T47D (cell line): ENCODE measurements around the gene GAPT.

Experiments used
- DNase-seq, 2 experiments: peaks; one replicate each; pipeline versions ENCODE4 v3.0.0 to v3.0.0-alpha.2; 2011 to 2012; ENCODE audit warnings: low read depth in 1 of 2, low spot score in 1 of 2
- JUND ChIP-seq: IDR thresholded peaks from 2 replicates; pipeline ENCODE4 v1.6.1; 2012; ENCODE audit warnings: low read depth
- in situ Hi-C: cut with HindIII; loops from 2 replicates; pipeline ENCODE4 v1.10.0; 2016; ENCODE audit warnings: low sequenced_read_pairs, low pct_unique_long_range_greater_than_20kb

GAPT gene

GRCh38 chr5:58456486-58456885, 34.7 kb upstream of the GAPT start:
- TF ChIP-seq JUND, result no peak
- in situ Hi-C loops, result no loop called here

DNA sequence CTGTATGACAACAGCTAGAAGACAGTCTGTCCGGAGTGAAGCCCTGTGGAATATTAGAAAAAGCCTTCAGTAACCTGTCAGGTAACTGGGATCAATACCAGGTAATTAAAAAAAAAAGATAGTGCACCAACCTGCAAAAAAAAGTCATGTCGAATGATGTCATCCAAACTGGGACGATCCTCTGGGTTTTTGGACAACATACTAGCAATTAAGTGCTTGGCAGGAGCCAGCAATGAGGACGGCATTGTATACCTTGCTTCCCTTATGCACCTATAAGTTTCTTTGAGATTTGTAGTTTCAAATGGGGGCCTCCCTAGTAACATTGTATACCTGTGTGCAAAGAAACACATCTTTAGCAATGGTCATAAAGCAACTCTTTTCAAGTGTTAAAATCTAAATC, 34.2 kb upstream of the GAPT start:
- in situ Hi-C loops, result no loop called here
- peak in 1 of 2 experiments; percentile 44 for DNase-seq
- TF ChIP-seq JUND, result no peak

More at GRCh38 chr5:58456486-58456885, 34.7 kb upstream of the GAPT start:
- DNase-seq, result no peak

- TF ChIP-seq JUND, result peak; percentile 5; the same call in 1 of the 2 replicates
- in situ Hi-C loops, result no loop called here
Observed at GRCh38 chr5:58458141-58458742, 33.0 kb upstream of the GAPT start.

DNA sequence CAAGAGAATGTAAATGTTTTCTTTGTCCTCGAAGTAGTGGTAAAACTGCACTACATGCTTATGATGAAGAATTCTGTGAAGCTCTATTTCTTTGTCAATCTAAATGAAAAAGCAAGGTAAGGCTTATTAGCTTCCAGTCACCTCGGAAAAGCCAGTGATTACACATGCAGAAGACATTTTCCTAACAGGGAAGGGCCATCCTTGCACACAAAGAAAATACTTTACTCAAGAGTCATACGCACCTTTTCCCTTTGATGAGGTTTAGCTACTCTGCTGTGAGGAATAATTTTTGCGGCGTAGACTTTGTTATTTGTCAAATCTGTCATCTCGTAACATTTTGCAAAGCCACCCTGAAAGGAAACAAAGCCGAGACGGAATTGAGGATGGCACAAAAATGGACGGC, 32.5 kb upstream of the GAPT start:
- in situ Hi-C loops, result no loop called here
- peak in 1 of 2 experiments; percentile 55 for DNase-seq
- TF ChIP-seq JUND, result no peak

More at GRCh38 chr5:58458141-58458742, 33.0 kb upstream of the GAPT start:
- DNase-seq, result peak in 1 of 2 experiments; percentile 48

DNA sequence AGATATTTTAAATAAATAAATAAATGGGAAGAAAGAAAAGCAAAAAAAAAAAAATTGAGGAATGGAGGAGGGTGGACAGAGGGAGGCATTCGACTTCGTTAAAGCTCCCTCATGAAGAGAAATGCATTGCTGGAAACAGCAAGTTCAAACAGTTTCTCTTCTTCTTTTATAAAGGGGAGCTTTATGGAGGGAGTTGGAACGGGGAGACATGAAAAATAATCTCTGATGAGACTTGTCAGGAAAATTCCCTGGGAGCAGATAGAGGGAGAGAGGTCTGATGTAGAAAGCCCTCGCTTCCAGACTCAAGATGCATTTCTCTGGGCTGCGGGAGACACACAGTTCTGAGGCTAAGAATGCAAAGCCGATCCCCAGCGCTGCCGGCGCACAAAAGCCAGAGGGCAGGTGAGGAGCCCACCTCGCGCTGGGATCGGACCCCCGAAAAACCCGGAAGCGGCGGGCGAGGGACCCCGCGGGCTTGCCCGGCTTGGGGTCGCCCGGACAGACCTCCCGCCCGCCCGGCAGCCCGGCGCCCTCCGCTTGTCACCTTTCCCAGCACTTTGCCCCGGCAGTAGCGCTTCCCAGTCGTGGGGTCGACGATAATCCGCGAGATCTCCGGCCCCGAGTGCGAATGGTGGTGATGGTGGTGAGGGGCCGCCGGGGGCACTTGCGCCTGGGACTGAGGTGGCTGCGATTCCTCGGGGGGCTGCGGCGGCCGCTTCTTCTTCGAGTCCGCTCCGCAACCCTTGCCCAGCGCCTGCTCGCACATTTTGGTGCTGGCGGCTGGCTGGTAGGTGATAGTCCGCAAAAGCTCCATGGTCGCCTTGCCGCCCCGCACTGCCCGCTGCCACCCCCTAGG, 31.9 kb upstream of the GAPT start:
- TF ChIP-seq JUND, result no peak
- in situ Hi-C loops, result no loop called here
- DNase-seq, result peak in 1 of 2 experiments; percentile 66

DNA sequence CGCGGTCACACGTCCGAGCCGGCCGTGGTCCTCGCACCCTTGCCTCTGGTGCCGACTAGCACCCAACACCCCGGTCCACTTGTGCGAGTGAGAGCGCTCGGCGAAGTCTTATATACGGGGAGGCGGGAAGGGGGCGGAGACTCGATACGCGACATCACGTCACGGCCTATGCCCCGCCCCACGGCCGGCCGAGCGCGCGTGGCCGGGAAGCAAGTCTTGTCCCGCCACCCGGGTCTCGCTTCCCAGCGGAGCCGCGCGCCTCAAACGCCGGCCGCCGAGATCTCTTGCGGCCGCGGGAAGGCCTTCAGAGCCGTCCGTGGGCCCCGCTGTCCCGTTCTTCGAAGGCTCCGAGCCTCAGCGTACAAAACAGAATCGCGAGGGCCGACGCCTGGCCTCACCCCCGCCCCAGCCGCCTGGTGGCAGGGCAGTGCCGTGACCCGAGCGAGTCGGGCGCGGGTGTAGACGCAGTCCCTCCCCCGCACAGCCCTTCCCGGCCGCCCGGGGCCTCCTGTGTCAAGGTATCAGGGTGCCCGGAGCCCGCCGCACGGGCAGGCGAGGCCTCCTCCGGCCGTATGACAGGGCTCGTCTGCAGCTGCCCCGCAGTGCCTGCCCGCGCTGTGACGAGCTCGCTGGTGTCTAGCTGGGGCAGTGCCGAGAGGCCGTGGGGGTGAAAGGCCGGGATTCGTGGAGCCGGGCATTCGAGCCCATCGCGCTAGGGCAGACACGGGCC, 31.1 kb upstream of the GAPT start, which contains the start of gene PLK2:
TSS of gene PLK2 (minus strand) at position 85 of the 730 bp plus-strand sequence. CDS start 127 bp downstream, outside the sequence.
- in situ Hi-C loops, result no loop called here
- no peak; the same call in 1 of the 2 replicates for TF ChIP-seq JUND
- DNase-seq, result peak; percentile 82 to 97

DNA sequence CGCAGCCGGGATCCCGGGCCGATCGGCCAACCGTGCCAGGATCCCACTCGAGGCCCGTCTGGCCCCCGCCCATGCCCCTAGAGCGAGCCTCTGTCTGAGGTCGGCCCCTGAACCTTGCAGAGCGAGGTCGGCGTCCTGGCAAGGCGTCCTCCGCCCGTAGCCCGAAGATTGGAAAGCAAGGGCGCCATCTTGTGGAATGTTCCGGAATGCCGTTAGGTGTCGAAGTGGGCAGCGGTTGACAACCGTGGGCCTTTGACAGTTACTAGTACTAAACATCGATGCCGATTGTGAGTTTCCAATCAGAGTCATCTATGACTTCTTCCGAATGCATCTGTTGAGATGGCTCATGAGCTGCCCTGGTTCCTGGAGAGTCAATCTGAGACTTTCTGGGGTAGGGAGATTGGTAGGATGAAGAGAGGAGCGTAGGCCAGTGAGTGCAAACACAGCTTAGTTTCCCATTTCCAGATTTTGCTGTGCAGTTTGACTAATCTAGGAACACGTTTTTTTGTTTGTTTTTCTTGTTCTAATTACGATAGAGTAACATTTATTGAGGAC, 30.4 kb upstream of the GAPT start:
- TF ChIP-seq JUND, result no peak
- peak; percentile 66 to 94 for DNase-seq
- in situ Hi-C loops, result no loop called here

DNA sequence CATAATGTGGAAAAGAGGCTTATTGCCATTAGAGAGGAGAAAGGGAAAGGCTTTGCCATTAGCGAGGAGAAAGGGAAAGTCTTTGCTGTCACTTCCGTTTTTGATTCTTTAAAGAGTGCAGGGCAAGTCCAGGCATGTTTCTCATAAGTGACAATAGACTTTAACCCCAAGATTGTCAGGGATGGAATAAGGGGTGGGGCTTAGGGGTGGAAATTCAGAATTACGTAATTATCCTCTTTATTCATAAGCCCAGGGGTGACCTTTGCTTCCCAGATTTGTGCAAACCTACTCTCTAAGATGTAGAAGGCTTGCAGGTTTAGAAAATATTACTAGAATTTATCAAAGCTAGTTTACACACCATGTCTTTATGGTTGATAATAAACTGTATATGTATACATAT, 29.1 kb upstream of the GAPT start:
- peak in 1 of 2 experiments; percentile 76 for DNase-seq
- TF ChIP-seq JUND, result no peak
- in situ Hi-C loops, result no loop called here

DNA sequence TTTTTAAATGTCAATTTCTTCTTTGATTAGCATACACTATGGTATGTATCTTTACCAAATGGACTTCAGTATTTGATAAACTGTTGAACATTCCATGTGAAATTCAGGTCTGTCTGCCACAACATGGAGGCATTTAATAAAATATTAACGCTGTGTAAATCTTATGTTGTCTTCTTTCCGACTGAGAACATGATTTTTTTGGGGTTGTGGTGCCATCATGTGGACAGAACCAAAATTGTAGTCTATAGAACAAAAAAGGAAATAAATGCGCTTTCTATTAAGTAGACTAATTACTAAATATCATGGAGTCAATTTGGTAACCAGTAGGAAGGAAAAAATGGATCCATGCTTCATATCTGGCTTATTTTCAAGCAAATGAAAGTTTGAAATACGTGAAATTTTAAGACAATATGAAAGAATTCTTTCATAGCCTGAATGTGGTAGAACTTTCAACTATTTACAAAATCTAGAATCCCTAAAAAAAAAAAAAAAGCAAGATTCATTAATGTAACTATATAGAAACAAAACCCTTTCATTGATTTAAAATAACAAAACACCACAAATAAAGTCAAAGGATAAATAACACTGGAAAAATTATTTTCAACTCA, 28.5 kb upstream of the GAPT start:
- peak in 1 of 2 experiments; percentile 84 for DNase-seq
- in situ Hi-C loops, result no loop called here
- TF ChIP-seq JUND, result no peak

DNA sequence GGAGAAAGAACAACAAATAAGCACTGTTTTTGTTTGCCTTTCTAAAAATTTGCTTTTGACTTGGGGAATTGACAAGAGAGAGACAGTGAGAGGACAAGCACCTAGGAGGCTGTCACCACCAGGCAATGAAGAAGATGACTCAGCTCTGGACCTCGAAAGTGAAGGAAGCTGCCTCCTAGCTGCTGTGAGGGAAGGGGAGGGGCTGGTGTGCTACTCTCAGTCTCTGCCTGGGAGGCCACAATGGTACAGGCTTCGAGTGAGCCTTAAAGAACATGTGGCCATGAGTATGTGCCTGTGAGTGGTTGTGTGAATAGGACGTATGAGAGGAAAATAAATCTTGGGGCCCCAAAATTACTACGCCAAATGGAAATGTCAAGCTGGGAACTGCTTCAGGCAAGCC, 24.3 kb upstream of the GAPT start:
- TF ChIP-seq JUND, result no peak
- in situ Hi-C loops, result no loop called here

GRCh38 chr5:58469896-58470295, 21.3 kb upstream of the GAPT start:
- in situ Hi-C loops, result no loop called here
- DNase-seq, result no peak
- no peak for TF ChIP-seq JUND

More for the DNA sequence above, 24.3 kb upstream of the GAPT start:
- peak in 1 of 2 experiments; percentile 28 for DNase-seq

- in situ Hi-C loops, result no loop called here
- DNase-seq, result no peak
- TF ChIP-seq JUND, result no peak
Observed at GRCh38 chr5:58475404-58475803, 15.8 kb upstream of the GAPT start.
